Measurements from ENCODE around the gene CBLN3.

The CBLN3 gene

GRCh38 chr14:24439257-24439656 is 9.8 kb upstream of the CBLN3 start:
- DNase-seq (ENCODE audit: low spot score), result no peak

DNA sequence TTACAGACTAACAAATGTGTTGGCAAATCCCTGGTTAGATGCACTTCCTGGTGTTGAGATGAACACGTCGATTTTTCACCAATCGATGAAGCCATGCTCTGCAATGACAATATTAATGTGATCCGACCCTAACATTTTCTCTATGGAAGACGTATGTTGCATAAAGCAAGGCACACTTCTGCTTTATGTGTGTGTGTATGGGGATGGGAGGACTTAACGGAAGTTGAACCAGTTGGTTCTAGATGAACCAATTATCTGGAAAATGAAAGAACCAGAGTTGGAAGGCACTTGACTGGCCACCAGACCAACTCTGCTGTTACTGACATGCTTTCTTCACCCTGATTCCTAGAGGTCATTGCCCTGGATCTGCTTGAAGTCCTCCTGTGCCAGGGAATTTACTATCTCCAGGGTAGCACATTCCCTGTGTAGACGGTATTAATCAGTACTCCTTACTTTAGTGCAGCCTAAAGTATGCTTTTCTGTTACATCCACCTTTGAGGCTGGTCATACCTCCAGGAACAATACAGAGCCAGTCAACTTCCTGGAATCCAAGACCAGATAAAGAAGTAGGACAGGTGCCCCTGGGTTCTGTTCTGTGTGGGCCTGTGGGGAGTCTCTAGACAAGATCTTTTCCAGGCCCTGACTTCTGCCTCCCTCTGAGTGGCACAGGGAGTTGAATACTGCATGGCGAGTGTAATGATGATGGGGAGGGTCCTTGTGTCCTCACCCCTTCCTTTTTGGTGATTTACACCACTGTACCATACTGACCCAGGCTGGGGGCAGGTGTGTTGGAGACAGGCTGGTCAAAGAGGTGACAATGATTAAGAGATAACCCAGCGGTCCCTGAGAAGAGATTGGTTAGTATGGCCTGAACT is 9.0 kb upstream of the CBLN3 start:
- DNase-seq (ENCODE audit: low spot score), result no peak

DNA sequence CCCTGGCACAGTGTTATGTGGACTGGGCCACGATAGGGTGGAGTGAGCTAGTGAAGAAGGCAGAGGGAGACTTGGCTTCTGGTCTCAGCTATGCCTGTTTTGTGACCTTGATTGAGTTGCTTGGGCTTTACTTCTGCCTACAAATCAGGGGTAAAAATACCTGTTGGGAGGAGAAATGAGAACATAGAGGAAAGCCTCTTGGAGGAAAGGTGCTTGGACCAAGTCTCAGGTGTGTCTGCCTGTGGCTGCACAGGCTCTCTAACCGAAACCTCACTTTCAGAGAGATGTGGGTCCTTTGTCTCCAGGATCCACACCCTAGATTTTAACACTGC is 8.2 kb upstream of the CBLN3 start:
- DNase-seq (ENCODE audit: low spot score), result no peak

- no peak for DNase-seq (ENCODE audit: low spot score)
These were observed 7.7 kb upstream of the CBLN3 start for GRCh38 chr14:24437020-24437735.

DNA sequence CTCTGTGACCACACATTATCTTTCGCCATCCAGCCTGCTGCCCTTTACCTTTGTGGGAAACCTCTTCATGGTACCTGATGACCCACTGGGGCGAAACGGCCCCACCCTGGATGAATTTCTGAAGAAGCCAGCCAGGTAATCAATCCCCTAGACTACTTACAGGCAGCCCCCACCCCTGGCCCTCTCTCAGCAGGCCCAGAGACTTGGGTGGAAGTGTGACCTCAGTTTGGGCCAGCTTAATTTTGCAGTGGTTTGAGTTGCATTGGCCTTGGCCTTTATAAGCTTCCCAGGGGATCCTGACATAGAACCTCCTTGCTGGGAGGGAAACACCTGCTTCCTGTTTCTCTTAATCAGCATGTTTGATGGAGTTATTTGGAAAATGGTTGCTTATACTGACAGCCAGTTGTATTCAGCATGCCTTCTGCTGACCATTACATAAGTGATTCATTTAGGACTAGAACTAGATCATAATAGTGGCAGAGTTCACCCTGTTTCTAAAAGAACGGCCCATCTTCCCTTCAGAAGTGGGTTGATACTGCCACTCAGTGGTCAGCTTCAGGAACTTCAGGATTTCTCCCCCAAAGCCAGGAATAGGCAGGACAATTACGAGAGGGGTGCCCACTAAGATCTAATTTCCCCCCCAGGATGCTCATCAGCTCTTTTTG is 7.0 kb upstream of the CBLN3 start:
- peak; percentile 62 for DNase-seq (ENCODE audit: low spot score)

GRCh38 chr14:24435998-24436354 is 6.5 kb upstream of the CBLN3 start:
- DNase-seq (ENCODE audit: low spot score), result no peak

GRCh38 chr14:24435192-24435810 is 5.8 kb upstream of the CBLN3 start:
- DNase-seq (ENCODE audit: low spot score), result no peak

GRCh38 chr14:24434676-24435075 is 5.2 kb upstream of the CBLN3 start:
- no peak for DNase-seq (ENCODE audit: low spot score)

DNA sequence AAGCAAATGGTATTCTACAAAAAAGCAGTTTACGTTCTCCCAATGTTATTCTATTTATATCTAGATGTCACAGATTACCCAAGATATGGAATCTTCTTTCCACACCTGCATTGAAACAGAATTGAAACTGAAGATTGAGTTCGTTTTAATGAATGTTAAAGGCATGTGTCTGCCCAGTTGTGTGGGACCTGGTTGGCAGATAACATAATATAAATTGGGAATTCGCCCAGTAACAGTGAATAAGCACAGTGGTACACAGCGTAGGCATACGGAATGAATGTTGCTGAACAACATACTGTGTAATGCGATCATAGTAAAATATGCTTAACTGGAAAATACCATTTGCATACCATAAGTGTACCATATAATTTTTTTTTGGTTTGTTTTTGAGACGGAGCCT is 4.6 kb upstream of the CBLN3 start:
- no peak for DNase-seq (ENCODE audit: low spot score)

DNA sequence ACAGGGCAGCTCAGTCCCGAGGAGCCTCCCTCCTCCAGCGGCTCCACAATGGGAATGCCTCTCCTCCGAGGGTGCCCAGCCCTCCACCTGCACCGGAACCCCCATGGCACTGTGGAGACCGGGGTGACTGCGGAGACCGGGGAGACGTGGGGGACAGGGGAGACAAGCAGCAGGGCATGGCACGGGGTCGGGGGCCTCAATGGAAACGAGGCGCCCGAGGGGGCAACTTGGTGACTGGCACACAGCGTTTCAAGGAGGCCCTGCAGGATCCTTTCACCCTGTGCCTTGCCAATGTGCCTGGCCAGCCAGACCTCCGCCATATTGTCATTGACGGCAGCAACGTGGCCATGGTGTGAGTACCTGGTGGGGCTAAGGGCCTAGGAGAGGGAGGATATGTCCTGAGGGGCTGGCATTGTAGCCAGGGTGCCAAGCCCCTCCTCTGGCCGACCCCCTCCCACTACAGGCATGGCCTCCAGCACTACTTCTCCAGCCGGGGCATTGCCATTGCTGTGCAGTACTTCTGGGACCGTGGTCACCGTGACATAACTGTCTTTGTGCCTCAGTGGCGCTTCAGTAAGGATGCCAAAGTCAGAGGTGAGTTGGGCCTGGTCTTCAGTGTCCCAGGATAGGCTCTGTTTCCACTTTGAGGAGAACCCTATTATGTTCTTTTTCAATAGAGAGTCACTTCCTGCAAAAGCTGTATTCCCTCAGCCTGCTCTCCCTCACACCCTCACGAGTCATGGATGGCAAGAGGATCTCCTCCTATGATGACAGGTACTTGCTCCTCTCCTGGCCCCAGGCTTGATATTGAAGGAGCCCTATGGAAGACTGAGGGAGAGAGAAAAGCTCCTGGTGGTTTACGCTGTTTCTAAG is 3.0 kb upstream of the CBLN3 start:
- DNase-seq (ENCODE audit: low spot score), result no peak

- DNase-seq (ENCODE audit: low spot score), result peak; percentile 91
These were observed 2.2 kb upstream of the CBLN3 start for GRCh38 chr14:24431569-24432258.

GRCh38 chr14:24430682-24431568 is 1.5 kb upstream of the CBLN3 start:
- DNase-seq (ENCODE audit: low spot score), result peak; percentile 74

- DNase-seq (ENCODE audit: low spot score), result peak; percentile 54
These were observed 744 bp upstream of the CBLN3 start for GRCh38 chr14:24430143-24430681.

- no peak for DNase-seq (ENCODE audit: low spot score)
These were observed 657 bp downstream of the CBLN3 start for GRCh38 chr14:24428628-24429394.

DNA sequence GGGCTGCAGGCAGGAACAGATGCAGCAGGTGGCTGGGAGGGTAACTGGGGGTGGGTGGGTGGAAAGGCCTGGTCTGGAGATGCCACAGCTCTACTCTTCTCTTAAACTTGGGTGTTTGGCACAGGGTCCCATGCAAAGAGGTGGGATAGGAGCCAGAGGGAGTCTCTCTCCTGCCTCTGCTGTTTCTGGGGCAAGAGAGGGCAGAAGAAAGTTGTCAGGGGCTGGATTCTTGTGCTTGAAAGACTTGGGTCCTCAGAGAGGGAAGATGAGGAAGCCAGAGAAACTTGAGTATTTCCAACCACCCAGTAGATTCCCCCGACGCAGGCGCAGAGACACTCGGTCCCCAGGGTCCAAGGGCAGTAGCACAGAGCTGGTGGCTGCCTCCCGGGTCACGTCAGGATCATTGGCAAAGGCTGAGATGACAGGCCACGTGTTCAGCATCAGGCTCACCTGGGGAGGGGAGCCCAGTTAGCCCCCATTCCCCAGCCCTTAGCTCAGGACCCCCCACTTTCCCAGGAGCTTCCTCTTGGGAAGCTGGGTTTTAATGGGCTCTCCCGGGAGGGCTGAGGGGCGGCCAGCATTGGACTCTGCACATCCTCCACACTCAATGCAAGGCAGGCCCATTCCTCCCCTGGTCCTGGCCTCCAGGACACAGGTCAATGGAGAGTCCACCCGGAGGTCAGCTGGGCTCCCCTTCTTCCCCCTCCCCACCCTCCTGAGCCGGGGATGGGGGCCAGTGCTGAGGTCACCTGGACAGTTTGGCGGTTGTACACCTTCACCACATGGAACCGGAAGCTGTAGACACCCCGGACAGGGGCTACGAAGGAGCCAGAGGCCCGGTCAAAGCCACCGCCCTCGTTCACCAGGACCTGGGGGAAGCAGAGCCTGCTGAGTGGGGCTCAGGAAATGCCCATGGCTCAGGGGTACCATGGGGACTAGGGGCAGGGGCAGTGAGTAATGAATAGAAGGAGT is 1.6 kb downstream of the CBLN3 start:
- DNase-seq (ENCODE audit: low spot score), result no peak

DNA sequence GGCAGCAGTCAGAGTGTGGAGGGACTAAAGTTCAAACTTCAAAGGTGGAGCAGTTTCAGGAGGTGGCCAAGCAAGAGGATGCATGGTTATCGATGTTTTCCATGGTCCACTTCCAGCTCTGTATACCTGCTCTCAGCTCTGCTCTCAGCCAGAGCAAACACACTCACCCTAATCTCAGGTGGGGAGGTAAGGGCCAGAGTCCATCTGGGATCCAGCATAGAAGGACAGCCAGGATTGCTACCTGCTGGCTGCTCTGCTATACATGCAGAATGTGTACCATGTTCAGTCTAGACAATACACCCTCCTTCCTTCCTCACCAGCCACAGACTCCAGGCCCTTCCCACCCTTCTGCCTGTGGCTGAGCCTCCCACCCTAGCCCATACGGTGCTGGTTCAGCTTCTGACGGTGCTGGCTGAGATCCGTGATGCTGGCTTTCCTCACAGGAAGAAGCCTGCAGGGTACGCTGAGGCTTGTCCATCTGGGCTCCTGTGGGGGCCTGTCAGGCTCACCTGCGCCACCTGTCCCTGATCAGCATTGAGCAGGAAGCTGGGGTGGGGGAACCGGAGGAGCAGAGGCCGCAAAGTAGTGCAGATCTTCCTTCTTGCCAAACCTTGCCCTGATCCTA is 2.4 kb downstream of the CBLN3 start:
- no peak for DNase-seq (ENCODE audit: low spot score)

Data from CD4-positive, alpha-beta T cell treated with Interleukin-15 for 4 hours (primary cell).